IPS-15b (cell line): ENCODE measurements around the gene OLFM1.

Experiments used
- H3K27me3 ChIP-seq: one replicate; pipeline ENCODE4 v1.6.1; 2013; ENCODE audit warnings: low read length; ENCODE audit not compliant: control insufficient read depth, insufficient read depth
- H3K36me3 ChIP-seq: one replicate; pipeline ENCODE4 v1.6.1; 2013; ENCODE audit warnings: low read length; ENCODE audit not compliant: control insufficient read depth, insufficient read depth
- H3K4me1 ChIP-seq: one replicate; pipeline ENCODE4 v1.6.1; 2013; ENCODE audit warnings: mild to moderate bottlenecking, low read length; ENCODE audit not compliant: control insufficient read depth, insufficient read depth
- H3K4me3 ChIP-seq: one replicate; pipeline ENCODE4 v1.5.1; 2013; ENCODE audit warnings: low read depth, low read length
- H3K9ac ChIP-seq: one replicate; pipeline ENCODE4 v1.6.1; 2013; ENCODE audit warnings: low read depth, mild to moderate bottlenecking, low read length
- H3K9me3 ChIP-seq: one replicate; pipeline ENCODE4 v1.6.1; 2013; ENCODE audit warnings: mild to moderate bottlenecking, low read length; ENCODE audit not compliant: control insufficient read depth, insufficient read depth

OLFM1 gene

GRCh38 chr9:135136991-135137832 is 49.7 kb downstream of the OLFM1 start:
- Histone ChIP-seq H3K4me3 (no peak overlapping the region), H3K9me3 (peaks cover 9% of the 10 kb centered on the region), H3K4me1 (peaks cover 4% of the 10 kb centered on the region), H3K9ac (no peak overlapping the region), H3K27me3 (no peaks in the 10 kb centered on the region), H3K36me3 (no peaks in the 10 kb centered on the region)

- H3K4me3 ChIP-seq = no peak overlapping the region
- no peaks in the 10 kb centered on the region for H3K27me3 ChIP-seq
- H3K9ac ChIP-seq = no peak overlapping the region
- H3K4me1 ChIP-seq = peaks cover 4% of the 10 kb centered on the region
- peaks cover 9% of the 10 kb centered on the region for H3K9me3 ChIP-seq
- H3K36me3 ChIP-seq = no peaks in the 10 kb centered on the region
Observed at GRCh38 chr9:135138078-135138855, 50.8 kb downstream of the OLFM1 start.

- Histone ChIP-seq H3K9ac (no peak overlapping the region), H3K4me3 (no peak overlapping the region), H3K4me1 (peaks cover 4% of the 10 kb centered on the region), H3K36me3 (no peaks in the 10 kb centered on the region), H3K9me3 (peaks cover 9% of the 10 kb centered on the region), H3K27me3 (no peaks in the 10 kb centered on the region)
Observed at GRCh38 chr9:135139366-135139959, 52.0 kb downstream of the OLFM1 start.

- H3K9ac ChIP-seq = no peak overlapping the region
- H3K9me3 ChIP-seq = peaks cover 9% of the 10 kb centered on the region
- no peaks in the 10 kb centered on the region for H3K27me3 ChIP-seq
- H3K4me3 ChIP-seq = no peak overlapping the region
- peaks cover 4% of the 10 kb centered on the region for H3K4me1 ChIP-seq
- no peaks in the 10 kb centered on the region for H3K36me3 ChIP-seq
Observed at GRCh38 chr9:135141183-135141774, 53.8 kb downstream of the OLFM1 start.

GRCh38 chr9:135144581-135145170 is 57.2 kb downstream of the OLFM1 start:
- Histone ChIP-seq H3K4me1 (no peaks in the 10 kb centered on the region), H3K4me3 (no peak overlapping the region), H3K36me3 (no peaks in the 10 kb centered on the region), H3K27me3 (no peaks in the 10 kb centered on the region), H3K9me3 (no peaks in the 10 kb centered on the region), H3K9ac (no peak overlapping the region)

- H3K9me3 ChIP-seq = no peaks in the 10 kb centered on the region
- H3K36me3 ChIP-seq = no peaks in the 10 kb centered on the region
- H3K4me1 ChIP-seq = no peaks in the 10 kb centered on the region
- H3K4me3 ChIP-seq = no peak overlapping the region
- no peak overlapping the region for H3K9ac ChIP-seq
- H3K27me3 ChIP-seq = no peaks in the 10 kb centered on the region
Observed at GRCh38 chr9:135145312-135145711, 57.8 kb downstream of the OLFM1 start.

GRCh38 chr9:135146241-135146640 is 58.8 kb downstream of the OLFM1 start:
- Histone ChIP-seq H3K27me3 (no peaks in the 10 kb centered on the region), H3K9ac (no peak overlapping the region), H3K4me3 (no peak overlapping the region), H3K9me3 (no peaks in the 10 kb centered on the region), H3K36me3 (peaks cover 3% of the 10 kb centered on the region), H3K4me1 (no peaks in the 10 kb centered on the region)

- Histone ChIP-seq H3K36me3 (peaks cover 3% of the 10 kb centered on the region), H3K27me3 (no peaks in the 10 kb centered on the region), H3K4me3 (no peak overlapping the region), H3K9me3 (no peaks in the 10 kb centered on the region), H3K4me1 (no peaks in the 10 kb centered on the region), H3K9ac (no peak overlapping the region)
Observed at GRCh38 chr9:135146766-135147473, 59.5 kb downstream of the OLFM1 start.

- no peaks in the 10 kb centered on the region for H3K27me3 ChIP-seq
- peaks cover 3% of the 10 kb centered on the region for H3K36me3 ChIP-seq
- peaks cover 2% of the 10 kb centered on the region for H3K4me1 ChIP-seq
- no peak overlapping the region for H3K9ac ChIP-seq
- H3K9me3 ChIP-seq = no peaks in the 10 kb centered on the region
- no peak overlapping the region for H3K4me3 ChIP-seq
Observed at GRCh38 chr9:135147474-135147805, 60.0 kb downstream of the OLFM1 start.

GRCh38 chr9:135147938-135148337 is 60.5 kb downstream of the OLFM1 start:
- no peak overlapping the region for H3K4me3 ChIP-seq
- peaks cover 2% of the 10 kb centered on the region for H3K4me1 ChIP-seq
- no peaks in the 10 kb centered on the region for H3K9me3 ChIP-seq
- no peak overlapping the region for H3K9ac ChIP-seq
- H3K27me3 ChIP-seq = no peaks in the 10 kb centered on the region
- peaks cover 3% of the 10 kb centered on the region for H3K36me3 ChIP-seq

GRCh38 chr9:135148386-135148785 is 60.9 kb downstream of the OLFM1 start:
- H3K4me1 ChIP-seq = peaks cover 2% of the 10 kb centered on the region
- no peaks in the 10 kb centered on the region for H3K27me3 ChIP-seq
- no peak overlapping the region for H3K4me3 ChIP-seq
- no peaks in the 10 kb centered on the region for H3K9me3 ChIP-seq
- peaks cover 3% of the 10 kb centered on the region for H3K36me3 ChIP-seq
- no peak overlapping the region for H3K9ac ChIP-seq
